Stimulated activated CD4-positive, alpha-beta T cell treated with anti-CD3 and anti-CD28 coated beads, Interleukin-1b, Interleukin-23, amount 100 ng/mL, for 48 hours (primary cell): ENCODE results near the gene ARVCF.
"Not testable (repeated sequence)": the region's sequence is repeated elsewhere in the genome, so short reads cannot be mapped to it uniquely, and the experiment has no call there.

ENCODE experiments used
- DNase-seq: peaks from one replicate; pipeline ENCODE4 v3.0.0-alpha.2; 2020

The ARVCF gene

DNA sequence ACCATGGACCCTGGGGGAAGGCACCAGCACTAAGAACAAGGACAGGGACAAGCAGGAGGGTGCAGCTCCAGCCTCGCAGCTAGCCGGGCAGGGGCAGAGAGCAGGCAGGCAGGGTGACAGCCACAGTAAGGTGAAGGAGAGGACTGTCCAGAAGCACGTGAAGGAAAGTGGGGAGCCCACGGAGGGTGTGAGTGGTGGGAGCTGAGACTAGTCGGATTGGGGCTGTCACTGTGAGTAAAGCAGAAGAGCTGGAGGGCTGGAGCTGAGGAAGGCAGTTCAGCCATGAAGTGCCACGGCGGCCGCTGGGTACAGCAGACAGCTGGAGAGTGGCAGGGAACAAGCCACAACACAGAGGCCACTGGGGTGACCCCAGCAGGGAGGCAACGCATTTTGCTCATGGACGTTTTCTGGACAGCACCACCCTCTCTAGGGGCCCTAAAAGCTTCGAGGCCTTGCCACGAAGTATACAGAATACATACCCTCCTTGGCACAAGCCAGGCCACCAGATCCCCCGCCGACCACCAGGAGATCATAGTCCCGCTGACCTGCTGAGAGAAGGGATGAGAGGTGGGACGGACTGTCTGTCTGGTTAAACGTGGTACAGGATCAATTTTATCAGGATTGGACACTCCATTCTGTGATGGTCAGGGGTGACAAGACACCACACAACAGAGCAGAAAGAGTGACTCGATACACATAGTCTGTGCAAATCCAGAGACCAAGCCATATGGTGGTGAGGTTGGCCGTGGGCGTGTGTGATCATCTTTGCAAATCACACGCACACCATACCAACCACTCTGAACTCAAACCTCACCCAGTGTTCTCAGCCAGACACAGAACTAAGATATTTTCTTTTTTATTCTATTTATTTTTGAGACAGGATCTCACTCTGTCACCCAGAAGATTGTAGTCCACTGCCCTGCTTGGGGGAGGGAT lies 85.8 kb downstream of the ARVCF start:
- no peak for DNase-seq

DNA sequence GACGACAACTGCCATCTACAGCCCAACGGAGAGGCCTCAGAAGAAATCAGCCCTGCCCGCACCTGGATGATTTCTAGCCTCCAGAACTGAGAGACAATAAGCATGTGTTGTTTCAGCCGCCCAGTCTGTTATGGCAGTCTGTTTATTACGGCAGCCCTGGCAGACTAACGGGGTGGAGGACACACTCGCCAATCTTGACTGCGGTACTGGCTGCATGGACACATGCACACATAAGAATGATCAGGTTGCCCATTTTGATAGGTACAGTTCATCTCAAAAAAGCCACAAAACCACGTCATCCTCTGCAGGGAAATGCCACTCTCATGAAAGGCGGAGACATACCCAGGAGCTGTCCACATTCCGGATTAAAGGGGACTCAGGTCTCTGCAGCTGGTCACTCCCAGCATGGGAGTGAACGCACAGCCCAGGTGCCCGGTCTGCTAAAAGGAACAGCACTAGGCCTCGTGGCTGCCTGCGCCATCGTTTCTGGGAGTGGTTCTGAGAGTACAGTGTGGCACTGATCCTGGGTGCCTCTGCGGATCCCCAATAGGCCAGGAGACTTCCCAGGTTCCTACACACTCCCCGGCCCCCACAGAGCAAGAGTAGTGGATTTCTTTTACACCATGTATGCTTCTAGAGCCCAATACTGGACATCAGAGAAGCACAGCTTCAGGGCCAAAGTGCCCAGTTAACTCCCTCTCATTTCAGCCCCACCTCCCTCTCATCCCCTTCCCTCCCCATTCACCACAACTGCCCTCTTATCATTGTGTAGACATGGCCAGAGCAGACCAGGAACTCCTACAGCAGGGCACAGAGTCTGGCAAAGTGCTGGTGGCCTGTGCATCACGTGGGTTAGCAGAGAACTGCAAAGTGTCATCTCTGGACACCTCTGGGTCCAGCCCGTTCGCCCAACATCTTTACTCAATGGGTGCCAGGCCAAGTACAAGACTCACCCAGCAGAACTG lies 86.8 kb downstream of the ARVCF start:
- no peak for DNase-seq

DNA sequence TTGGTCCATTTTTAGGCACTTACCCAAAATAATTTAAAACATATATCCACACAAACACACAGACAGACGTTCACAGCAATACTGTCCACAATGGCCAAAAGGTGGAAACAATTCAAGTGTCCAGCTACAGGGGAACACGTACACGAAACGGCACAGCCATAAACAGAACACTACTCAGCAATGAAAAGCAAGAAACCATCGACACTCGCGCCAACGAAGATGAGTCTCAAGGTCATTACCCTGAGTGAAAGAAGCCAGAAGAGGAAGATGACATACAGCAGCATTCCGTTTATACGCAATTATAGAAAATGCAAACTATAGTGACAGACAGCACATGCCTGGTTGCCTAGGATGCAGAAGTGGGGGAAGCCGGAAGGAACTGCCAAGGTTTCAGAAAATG lies 88.4 kb downstream of the ARVCF start:
- DNase-seq, result no peak

DNA sequence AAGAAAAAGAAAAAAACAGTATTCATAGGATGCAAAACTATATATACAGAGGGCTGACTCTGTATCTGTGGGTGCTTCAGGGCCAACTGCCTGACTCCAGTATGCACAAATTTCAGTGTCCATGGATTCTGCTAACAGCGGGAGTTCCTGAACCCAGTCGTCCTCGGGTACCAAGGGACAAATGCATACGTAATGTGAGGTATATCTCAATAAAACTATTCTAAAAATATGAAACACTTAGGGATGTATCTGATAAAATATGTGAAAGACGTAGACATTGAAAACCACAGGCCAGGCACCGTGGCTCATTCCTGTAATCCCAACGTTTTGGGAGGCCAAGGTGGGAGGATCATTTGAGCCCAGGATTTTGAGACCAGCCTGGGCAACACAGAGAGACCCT lies 88.9 kb downstream of the ARVCF start:
- DNase-seq, result no peak

DNA sequence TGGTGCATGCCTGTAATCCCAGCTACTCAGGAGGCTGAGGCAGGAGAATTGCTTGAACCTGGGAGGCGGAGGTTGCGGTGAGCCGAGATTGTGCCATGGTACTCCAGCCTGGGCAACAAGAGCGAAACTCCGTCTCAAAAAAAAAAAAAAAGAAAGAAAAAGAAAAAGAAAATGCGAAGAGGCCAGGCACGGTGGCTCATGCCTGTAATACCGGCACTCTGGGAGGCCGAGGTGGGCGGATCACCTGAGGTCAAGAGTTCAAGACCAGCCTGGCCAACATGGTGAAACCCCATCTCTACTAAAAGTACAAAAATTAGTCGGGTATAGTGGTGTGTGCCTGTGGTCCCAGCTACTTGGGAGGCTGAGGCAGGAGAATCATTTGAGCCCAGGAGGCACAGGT lies 90.6 kb downstream of the ARVCF start:
- not testable (repeated sequence) for DNase-seq

DNA sequence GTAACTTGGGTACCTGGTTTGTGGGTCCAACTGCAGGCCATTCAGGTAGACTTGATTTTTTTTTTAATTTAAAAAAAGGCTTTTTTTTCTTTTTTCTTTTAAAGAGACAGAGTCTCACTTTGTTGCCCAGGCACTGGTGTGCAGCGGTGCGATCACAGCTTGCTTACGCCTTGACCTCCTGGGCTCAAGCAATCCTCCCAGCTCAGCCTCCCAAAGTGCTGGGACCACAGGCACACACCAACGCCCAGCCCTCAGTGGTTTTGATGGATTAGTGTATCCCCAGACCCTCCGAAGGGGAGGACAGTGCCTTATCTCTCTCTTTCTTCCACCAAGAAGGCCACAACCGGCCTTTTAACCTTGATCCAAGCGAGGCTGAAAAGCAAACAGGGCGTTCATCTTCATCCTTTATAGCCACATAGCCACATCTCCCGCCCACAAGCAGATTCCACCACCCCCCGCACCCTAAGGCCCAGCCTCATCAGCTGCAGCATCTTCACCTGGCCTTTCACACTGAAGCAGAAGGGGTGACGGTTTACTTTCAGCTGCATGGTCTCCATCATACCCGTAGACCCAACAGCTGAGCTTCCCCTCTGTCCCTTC lies 92.6 kb downstream of the ARVCF start:
- DNase-seq, result no peak

DNA sequence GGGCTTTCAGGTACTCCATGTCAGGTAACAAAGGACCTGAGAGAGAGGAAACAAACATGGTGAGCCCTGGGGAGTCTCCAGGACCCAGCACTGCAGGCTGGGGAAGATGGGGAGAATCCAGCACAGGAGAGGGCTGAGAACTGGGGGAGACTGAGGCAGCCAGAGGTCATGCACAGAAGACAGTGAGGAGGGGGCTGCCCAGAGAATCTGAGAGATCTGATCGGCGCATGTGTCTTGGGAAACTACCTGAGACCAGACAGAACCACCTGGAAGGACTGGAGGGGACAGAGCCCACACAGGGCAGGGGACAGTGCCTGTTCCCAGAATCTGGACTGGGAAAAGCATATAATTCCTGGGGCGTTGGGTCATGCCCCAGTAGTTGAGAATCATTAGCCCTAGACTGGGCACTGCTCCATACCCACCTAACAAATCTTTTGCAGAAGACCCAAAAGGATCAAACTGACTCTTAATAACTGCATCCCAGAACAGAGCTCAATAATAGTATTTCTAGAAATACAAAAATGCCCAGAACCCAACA lies 95.0 kb downstream of the ARVCF start:
- DNase-seq, result no peak
